Transverse colon (tissue), 4 donors: ENCODE measurements around the gene TRIM67.

Source experiments
- EP300 ChIP-seq: sonication (generic); formaldehyde crosslinking; IDR thresholded peaks from one replicate; pipeline ENCODE4 v1.6.1; 2017; ENCODE audit warnings: antibody characterized with exemption, low read depth
- POLR2A ChIP-seq: fragments of 450-650 bp; IDR thresholded peaks from one replicate; pipeline ENCODE4 v1.6.1; 2016; ENCODE audit warnings: antibody characterized with exemption, mild to moderate bottlenecking, moderate library complexity
- POLR2AphosphoS5 ChIP-seq, 3 donors: sonication (generic); formaldehyde crosslinking; IDR thresholded peaks; one replicate each; pipeline ENCODE4 v1.6.1; 2016; ENCODE audit warnings: antibody characterized with exemption in 3 of 3
- TF ChIP-seq, protein P1 (sequence below), 5 experiments: fragments of 200-600 bp in 3 of 5; fragments of 450-650 bp in 2 of 5; sonication (generic) in 3 of 5; IDR thresholded peaks; 1 replicate in 2 of 5; 2 replicates in 3 of 5; pipeline ENCODE4 v1.5.1; 2016 to 2017; ENCODE audit warnings: antibody characterized with exemption in 5 of 5, inconsistent platforms in 3 of 5, mild to moderate bottlenecking in 2 of 5, moderate library complexity in 1 of 5

GRCh38 chr1:231188768-231189167 lies 26.9 kb downstream of the TRIM67 start:
- TF ChIP-seq, protein P1, sequence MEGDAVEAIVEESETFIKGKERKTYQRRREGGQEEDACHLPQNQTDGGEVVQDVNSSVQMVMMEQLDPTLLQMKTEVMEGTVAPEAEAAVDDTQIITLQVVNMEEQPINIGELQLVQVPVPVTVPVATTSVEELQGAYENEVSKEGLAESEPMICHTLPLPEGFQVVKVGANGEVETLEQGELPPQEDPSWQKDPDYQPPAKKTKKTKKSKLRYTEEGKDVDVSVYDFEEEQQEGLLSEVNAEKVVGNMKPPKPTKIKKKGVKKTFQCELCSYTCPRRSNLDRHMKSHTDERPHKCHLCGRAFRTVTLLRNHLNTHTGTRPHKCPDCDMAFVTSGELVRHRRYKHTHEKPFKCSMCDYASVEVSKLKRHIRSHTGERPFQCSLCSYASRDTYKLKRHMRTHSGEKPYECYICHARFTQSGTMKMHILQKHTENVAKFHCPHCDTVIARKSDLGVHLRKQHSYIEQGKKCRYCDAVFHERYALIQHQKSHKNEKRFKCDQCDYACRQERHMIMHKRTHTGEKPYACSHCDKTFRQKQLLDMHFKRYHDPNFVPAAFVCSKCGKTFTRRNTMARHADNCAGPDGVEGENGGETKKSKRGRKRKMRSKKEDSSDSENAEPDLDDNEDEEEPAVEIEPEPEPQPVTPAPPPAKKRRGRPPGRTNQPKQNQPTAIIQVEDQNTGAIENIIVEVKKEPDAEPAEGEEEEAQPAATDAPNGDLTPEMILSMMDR (IDR thresholded peaks at IDR 0.05): no peak
- TF ChIP-seq POLR2A (no peak), EP300 (no peak), POLR2AphosphoS5 (IDR thresholded peaks at IDR 0.05) (no peak)
